Naive thymus-derived CD4-positive, alpha-beta T cell (primary cell): Measurements from ENCODE around the gene STAT5B. TPM values are rescaled to one million over a fixed set of nuclear protein-coding genes. Genes with fewer than 3 reads are reported as not detected.
"Not testable (repeated sequence)": the region's sequence is repeated elsewhere in the genome, so short reads cannot be mapped to it uniquely, and the experiment has no call there.

Experiments used
- ATAC-seq: fragments of 150-1000 bp; cut with Tn5 transposase; 2 replicates; pipeline ENCODE4 v1.10.0; 2021; ENCODE audit warnings: mild to moderate bottlenecking, moderate library complexity
- CTCF ChIA-PET: fragments of 350-600 bp; sonication (Branson Sonifier 250); formaldehyde crosslinking; loops from one replicate; lab custom pipeline; 2021; ENCODE audit warnings: antibody characterized with exemption; lab: Charles Lee
- POLR2A ChIA-PET: fragments of 350-600 bp; sonication (Branson Sonifier 250); formaldehyde crosslinking; loops from one replicate; lab custom pipeline; 2021; ENCODE audit warnings: antibody characterized with exemption, inconsistent platforms; lab: Charles Lee
- DNase-seq, 9 donors: peaks; one replicate each; pipeline versions ENCODE4 v3.0.0 to v3.0.0-alpha.2; 2020 to 2022; ENCODE audit warnings: mixed read lengths in 1 of 9
- H3K27ac ChIP-seq: one replicate; pipeline ENCODE4 v1.7.0; 2013; ENCODE audit warnings: mild to moderate bottlenecking, low read depth, low read length, moderate library complexity
- H3K27me3 ChIP-seq, 2 donors: one replicate each; pipeline ENCODE4 v1.7.0; 2013; ENCODE audit warnings: low read length in 2 of 2, mild to moderate bottlenecking in 2 of 2, moderate library complexity in 2 of 2; ENCODE audit not compliant: control insufficient read depth in 2 of 2, insufficient read depth in 2 of 2
- H3K36me3 ChIP-seq, 3 experiments: 1 replicate in 2 of 3; 2 replicates in 1 of 3; pipeline ENCODE4 v1.7.0; 2013; ENCODE audit warnings: low read length in 3 of 3, mild to moderate bottlenecking in 3 of 3, moderate library complexity in 1 of 3; ENCODE audit not compliant: insufficient read depth in 3 of 3, control insufficient read depth in 2 of 3
- H3K4me1 ChIP-seq, 2 donors: one replicate each; pipeline ENCODE4 v1.7.0; 2013; ENCODE audit warnings: low read length in 2 of 2, mild to moderate bottlenecking in 2 of 2, moderate library complexity in 1 of 2; ENCODE audit not compliant: control insufficient read depth in 2 of 2, insufficient read depth in 2 of 2
- H3K4me3 ChIP-seq: 2 replicates; pipeline ENCODE4 v1.7.0; 2013; ENCODE audit warnings: mild to moderate bottlenecking, low read length
- H3K9me3 ChIP-seq, 3 experiments: 1 replicate in 2 of 3; 2 replicates in 1 of 3; pipeline ENCODE4 v1.7.0; 2013; ENCODE audit warnings: low read length in 3 of 3; ENCODE audit not compliant: control insufficient read depth in 2 of 3
- H3K27ac Mint-ChIP-seq, 9 donors: one replicate each; pipeline ENCODE4 v1.8.0; 2020 to 2022; ENCODE audit warnings: mixed read lengths in 9 of 9, mild to moderate bottlenecking in 8 of 9, moderate library complexity in 5 of 9, inconsistent platforms in 2 of 9
- H3K27me3 Mint-ChIP-seq, 5 donors: one replicate each; pipeline ENCODE4 v1.8.0; 2021 to 2022; ENCODE audit warnings: mixed read lengths in 5 of 5, mild to moderate bottlenecking in 1 of 5
- H3K36me3 Mint-ChIP-seq, 5 donors: one replicate each; pipeline ENCODE4 v1.8.0; 2020 to 2022; ENCODE audit warnings: mixed read lengths in 5 of 5, mild to moderate bottlenecking in 3 of 5, inconsistent platforms in 1 of 5
- H3K4me1 Mint-ChIP-seq, 7 donors: one replicate each; pipeline ENCODE4 v1.8.0; 2020 to 2022; ENCODE audit warnings: mixed read lengths in 7 of 7, mild to moderate bottlenecking in 3 of 7, inconsistent platforms in 1 of 7
- H3K4me3 Mint-ChIP-seq, 10 donors: one replicate each; pipeline ENCODE4 v1.8.0; 2020 to 2022; ENCODE audit warnings: mild to moderate bottlenecking in 10 of 10, mixed read lengths in 10 of 10, moderate library complexity in 6 of 10, inconsistent platforms in 2 of 10
- H3K9me3 Mint-ChIP-seq, 11 donors: one replicate each; pipeline ENCODE4 v1.8.0; 2020 to 2022; ENCODE audit warnings: mixed read lengths in 11 of 11, mild to moderate bottlenecking in 4 of 11, inconsistent platforms in 1 of 11, moderate library complexity in 1 of 11
- intact Hi-C, 2 donors: fragments of 100-400 bp; cut with micrococcal nuclease; formaldehyde crosslinking; loops; one replicate each; pipeline ENCODE4 v1.15.1; 2023
- polyA plus RNA-seq, 2 donors: library from polyadenylated mRNA; unstranded; fragments of 300-500 nt; fragmentation: Illumina TruSeq; gene quantifications; one replicate each; pipeline ENCODE4 v1.2.3, GENCODE V29; 2021
- total RNA-seq, 6 experiments: library from RNA in 5 of 6; stranded (reverse) in 5 of 6; gene quantifications; 1 replicate in 5 of 6; 2 replicates in 1 of 6; pipeline ENCODE4 v1.2.3 and lab custom pipeline; 2021 to 2026

Gene STAT5B
- total and polyA plus RNA-seq, 7 experiments from 2014 or later = 98.0 to 192 (median 149) TPM

DNA sequence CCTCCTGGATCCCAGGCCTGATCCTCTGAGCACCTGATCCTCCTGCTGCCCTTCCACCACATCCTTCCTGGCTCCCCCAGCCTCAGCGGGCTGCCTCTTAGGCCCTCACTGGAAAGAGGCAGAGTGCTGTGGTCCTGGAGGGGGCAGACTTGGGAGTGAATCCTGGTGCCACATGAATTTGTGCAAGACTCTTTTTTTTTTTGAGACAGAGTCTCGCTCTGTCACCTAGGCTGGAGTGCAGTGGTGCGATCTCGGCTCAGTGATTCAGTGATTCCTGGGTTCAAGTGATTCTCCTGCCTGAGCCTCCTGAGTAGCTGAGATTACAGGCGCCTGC, 84.9 kb downstream of the STAT5B start:
- peaks cover 4 to 19% of the 10 kb centered on the region in 2 donors for H3K4me1 ChIP-seq
- Mint-ChIP-seq H3K4me1 (peaks cover 18 to 29% (median 23%) of the 10 kb centered on the region in 7 donors), H3K27me3 (no peaks in the 10 kb centered on the region), H3K27ac (no peak overlapping the region), H3K36me3 (peaks cover 0 to 2% (median 0%) of the 10 kb centered on the region in 5 donors), H3K4me3 (no peak overlapping the region), H3K9me3 (peaks cover 0 to 1% (median 0%) of the 10 kb centered on the region in 11 donors)
- ATAC-seq = no peak
- CTCF ChIA-PET = no interaction called here
- no peak for DNase-seq
- no peak overlapping the region for H3K27ac ChIP-seq
- H3K27me3 ChIP-seq = no peaks in the 10 kb centered on the region
- peaks cover 0 to 3% (median 0%) of the 10 kb centered on the region in 3 experiments for H3K36me3 ChIP-seq
- H3K4me3 ChIP-seq = no peak overlapping the region
- POLR2A ChIA-PET = interaction anchor here (0.5 kb wide), 1 partner anchor 31 kb away, joined by 3 read pairs; no protein-coding TSS in a partner anchor
- H3K9me3 ChIP-seq = no peaks in the 10 kb centered on the region
- intact Hi-C loops = loop anchor here (5.0 to 10.0 kb wide), 4 partner anchors 56 to 831 kb away; partner anchors contain the start of genes NAGLU (in 1 of the 2) and VAT1 (in 1 of the 2)

DNA sequence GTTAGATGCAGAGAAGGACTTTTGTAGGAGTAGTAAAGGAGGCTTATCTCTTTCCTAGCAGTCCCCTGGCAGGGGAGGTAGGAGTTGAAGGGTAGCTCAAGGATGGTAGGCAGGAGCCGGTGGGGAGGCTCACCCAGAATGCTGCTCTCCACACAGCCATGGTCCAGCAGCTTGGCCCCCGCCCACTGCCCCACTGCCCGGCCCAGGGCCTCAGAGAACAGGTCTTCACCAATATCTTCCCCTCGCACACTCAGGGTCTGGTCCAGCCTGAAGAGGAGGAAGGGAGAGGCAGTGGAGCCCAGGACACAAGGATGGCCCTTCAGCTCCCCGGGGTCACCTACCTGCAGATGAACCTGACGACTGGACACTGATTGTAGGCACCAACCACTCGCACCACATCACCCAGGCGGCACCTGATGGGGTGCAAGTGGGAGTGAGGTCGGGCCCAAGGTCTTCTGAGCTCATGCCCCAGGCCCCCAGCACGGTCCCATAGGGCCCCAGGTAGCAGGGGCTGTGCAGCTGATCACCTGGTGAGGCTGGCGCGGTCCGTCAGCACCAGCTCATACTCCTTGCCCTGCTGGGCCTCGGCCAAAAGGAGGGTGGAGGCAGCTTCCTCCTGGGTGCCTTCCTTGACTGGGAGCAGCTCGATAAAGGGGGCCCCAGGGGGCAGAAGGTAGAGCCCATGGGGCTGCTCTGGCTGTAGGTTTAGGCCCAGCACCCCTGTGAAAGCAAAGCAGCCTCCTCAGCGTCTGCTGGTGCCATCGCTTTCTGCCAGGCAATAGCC, 85.5 kb downstream of the STAT5B start:
- Mint-ChIP-seq H3K4me1 (peaks cover 17 to 29% (median 23%) of the 10 kb centered on the region in 7 donors), H3K36me3 (peaks cover 0 to 2% (median 0%) of the 10 kb centered on the region in 5 donors), H3K27ac (peak overlapping the region in 3 of 9 donors; percentile 25 to 65 (median 53)), H3K4me3 (no peak overlapping the region), H3K27me3 (no peaks in the 10 kb centered on the region), H3K9me3 (peaks cover 0 to 1% (median 0%) of the 10 kb centered on the region in 11 donors)
- Histone ChIP-seq H3K27me3 (no peaks in the 10 kb centered on the region), H3K27ac (no peak overlapping the region), H3K9me3 (no peaks in the 10 kb centered on the region), H3K4me1 (peaks cover 4 to 19% of the 10 kb centered on the region in 2 donors), H3K4me3 (no peak overlapping the region), H3K36me3 (peaks cover 0 to 3% (median 0%) of the 10 kb centered on the region in 3 experiments)
- ChIA-PET CTCF (no interaction called here), POLR2A (interaction anchor here (0.5 kb wide), 1 partner anchor 31 kb away, joined by 3 read pairs; no protein-coding TSS in a partner anchor)
- DNase-seq (no peak), ATAC-seq (no peak)
- intact Hi-C loops = loop anchor here (5.0 to 10.0 kb wide), 4 partner anchors 57 to 832 kb away; partner anchors contain the start of genes NAGLU (in 1 of the 2) and VAT1 (in 1 of the 2)

GRCh38 chr17:42189651-42189965, 86.6 kb downstream of the STAT5B start:
- Histone ChIP-seq H3K4me1 (peaks cover 6 to 23% of the 10 kb centered on the region in 2 donors), H3K27ac (no peak overlapping the region), H3K36me3 (peaks cover 0 to 3% (median 0%) of the 10 kb centered on the region in 3 experiments), H3K4me3 (no peak overlapping the region), H3K27me3 (no peaks in the 10 kb centered on the region), H3K9me3 (no peaks in the 10 kb centered on the region)
- Mint-ChIP-seq H3K27me3 (no peaks in the 10 kb centered on the region), H3K27ac (no peak overlapping the region), H3K4me3 (no peak overlapping the region), H3K36me3 (peaks cover 0 to 2% (median 0%) of the 10 kb centered on the region in 5 donors), H3K4me1 (peaks cover 24 to 36% (median 31%) of the 10 kb centered on the region in 7 donors), H3K9me3 (peaks cover 0 to 1% (median 0%) of the 10 kb centered on the region in 11 donors)
- intact Hi-C loops = no loop called here
- ChIA-PET CTCF (no interaction called here), POLR2A (no interaction called here)
- no peak for ATAC-seq
- DNase-seq = no peak

DNA sequence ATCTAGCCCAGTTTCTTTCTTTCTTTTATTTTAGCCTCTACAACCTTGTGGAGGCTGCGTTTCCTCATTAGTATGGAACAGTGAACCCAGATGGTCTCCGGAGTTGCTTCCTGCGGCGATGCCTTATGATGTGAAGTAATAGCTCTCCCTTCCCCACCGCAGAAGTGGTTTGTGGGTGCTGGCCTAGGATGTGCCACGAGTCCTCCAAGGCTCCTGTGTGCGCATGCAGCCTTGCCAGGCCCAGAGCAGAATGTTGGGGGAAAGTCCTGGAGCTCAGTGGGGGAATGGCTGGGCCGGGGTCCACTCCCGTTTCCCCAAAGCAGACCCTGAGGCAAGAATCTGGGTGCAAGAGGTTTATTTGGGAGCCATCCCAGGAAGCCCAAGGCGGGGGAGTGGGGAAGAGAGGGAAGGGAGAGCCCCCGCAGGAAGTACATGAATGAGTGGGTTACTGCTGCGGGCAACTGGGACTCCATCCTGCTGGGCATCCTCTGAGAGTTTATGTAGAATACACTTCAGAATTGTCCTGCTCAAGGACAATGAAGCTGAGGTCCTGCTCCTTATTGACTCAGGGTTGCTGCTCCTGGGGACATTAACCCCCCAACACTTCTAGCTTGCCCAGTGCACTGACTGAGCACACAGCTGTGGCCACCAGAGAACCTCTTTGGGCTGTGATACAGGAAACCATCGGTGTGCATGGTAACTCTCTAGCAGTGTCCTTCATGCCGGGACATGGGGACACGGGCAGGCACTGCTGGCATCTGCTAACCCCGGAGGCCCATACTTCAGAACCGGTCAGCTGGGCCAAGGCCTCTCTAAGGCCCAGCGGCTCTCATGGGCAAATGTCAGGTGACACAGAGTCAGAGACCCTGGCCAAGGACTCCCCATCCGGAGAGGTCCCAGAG, 87.2 kb downstream of the STAT5B start:
- no peaks in the 10 kb centered on the region for H3K36me3 Mint-ChIP-seq
- no peak overlapping the region for H3K4me3 Mint-ChIP-seq
- intact Hi-C loops = no loop called here
- Histone ChIP-seq H3K4me1 (peaks cover 10 to 23% of the 10 kb centered on the region in 2 donors), H3K9me3 (no peaks in the 10 kb centered on the region), H3K36me3 (peaks cover 0 to under 1% (median 0%) of the 10 kb centered on the region in 3 experiments), H3K4me3 (no peak overlapping the region), H3K27ac (no peak overlapping the region), H3K27me3 (no peaks in the 10 kb centered on the region)
- no peak for ATAC-seq
- peaks cover 20 to 34% (median 27%) of the 10 kb centered on the region in 7 donors for H3K4me1 Mint-ChIP-seq
- POLR2A ChIA-PET = no interaction called here
- CTCF ChIA-PET = no interaction called here
- H3K9me3 Mint-ChIP-seq = no peaks in the 10 kb centered on the region
- H3K27me3 Mint-ChIP-seq = no peaks in the 10 kb centered on the region
- DNase-seq = no peak
- H3K27ac Mint-ChIP-seq = no peak overlapping the region

- Histone ChIP-seq H3K27me3 (no peaks in the 10 kb centered on the region), H3K36me3 (no peaks in the 10 kb centered on the region), H3K9me3 (no peaks in the 10 kb centered on the region), H3K27ac (no peak overlapping the region), H3K4me3 (no peak overlapping the region), H3K4me1 (peaks cover 15 to 19% of the 10 kb centered on the region in 2 donors)
- Mint-ChIP-seq H3K27ac (peak overlapping the region in 1 of 9 donors; percentile 27), H3K4me1 (peaks cover 21 to 34% (median 27%) of the 10 kb centered on the region in 7 donors), H3K4me3 (no peak overlapping the region), H3K9me3 (peaks cover 0 to 2% (median 0%) of the 10 kb centered on the region in 11 donors), H3K36me3 (no peaks in the 10 kb centered on the region), H3K27me3 (peaks cover 0 to 2% (median 0%) of the 10 kb centered on the region in 5 donors)
- ATAC-seq = no peak
- ChIA-PET CTCF (interaction anchor here (1.1 kb wide), 1 partner anchor 167 kb away, joined by 4 read pairs; no protein-coding TSS in a partner anchor), POLR2A (interaction anchor here (0.6 to 1.6 kb wide), 2 partner anchors 33 to 1364 kb away, joined by 7 read pairs; partner anchors contain the start of gene RAB5C)
- intact Hi-C loops = no loop called here
- no peak for DNase-seq
Observed at GRCh38 chr17:42187833-42188232, 88.4 kb downstream of the STAT5B start.

DNA sequence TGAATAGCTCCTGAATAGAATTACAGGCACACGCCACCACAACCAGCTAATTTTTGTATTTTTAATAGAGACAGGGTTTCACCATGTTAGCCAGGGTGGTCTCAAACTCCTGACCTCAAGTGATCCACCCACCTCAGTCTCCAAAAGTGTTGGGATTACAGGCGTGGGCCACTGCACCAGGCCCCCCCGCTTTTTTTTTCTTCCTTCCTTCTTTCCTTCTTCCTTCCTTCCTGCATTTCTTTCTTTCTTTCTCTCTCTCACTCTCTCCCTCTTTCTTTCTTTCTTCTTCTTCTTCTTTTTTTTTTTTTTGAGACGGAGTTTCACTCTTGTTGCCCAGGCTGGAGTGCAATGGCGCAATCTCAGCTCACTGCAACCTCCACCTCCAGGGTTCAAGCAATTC, 90.0 kb downstream of the STAT5B start:
- H3K4me1 Mint-ChIP-seq = peaks cover 21 to 42% (median 30%) of the 10 kb centered on the region in 7 donors
- intact Hi-C loops, ATAC-seq, H3K27me3 ChIP-seq, H3K9me3 ChIP-seq, H3K9me3 Mint-ChIP-seq, H3K36me3 ChIP-seq, H3K27me3 Mint-ChIP-seq, CTCF ChIA-PET, DNase-seq, H3K4me3 ChIP-seq, H3K36me3 Mint-ChIP-seq, H3K27ac ChIP-seq: not testable (repeated sequence)
- H3K4me3 Mint-ChIP-seq = peak overlapping the region in 6 of 10 donors; percentile 16 to 51 (median 34)
- POLR2A ChIA-PET = interaction anchor here (0.6 to 1.6 kb wide), 2 partner anchors 31 to 1566 kb away, joined by 3 to 7 read pairs; partner anchors contain the start of gene RAB5C
- H3K27ac Mint-ChIP-seq = peak overlapping the region in 1 of 9 donors; percentile 88
- H3K4me1 ChIP-seq = peaks cover 15 to 28% of the 10 kb centered on the region in 2 donors
